PFSK-1 (cell line): ENCODE measurements around the gene KCNQ1.

Source experiments
- POLR2AphosphoS5 ChIP-seq: IDR thresholded peaks from 2 replicates; pipeline ENCODE4 v1.6.1; 2012; ENCODE audit warnings: low read depth, mild to moderate bottlenecking, control low read depth, low read length, moderate library complexity
- TAF1 ChIP-seq: IDR thresholded peaks from 2 replicates; pipeline ENCODE4 v1.6.1; 2012; ENCODE audit warnings: low read length, control low read depth, borderline replicate concordance; ENCODE audit not compliant: insufficient read depth
- TF ChIP-seq, protein P1 (sequence below), 2 experiments: IDR thresholded peaks; 2 replicates each; pipeline versions ENCODE4 v1.6.1 to v1.8.0; 2011 to 2012; ENCODE audit warnings: low read depth in 2 of 2, low read length in 2 of 2, control low read depth in 1 of 2, inconsistent platforms in 1 of 2, mild to moderate bottlenecking in 1 of 2, moderate library complexity in 1 of 2; ENCODE audit not compliant: insufficient read depth in 1 of 2

DNA sequence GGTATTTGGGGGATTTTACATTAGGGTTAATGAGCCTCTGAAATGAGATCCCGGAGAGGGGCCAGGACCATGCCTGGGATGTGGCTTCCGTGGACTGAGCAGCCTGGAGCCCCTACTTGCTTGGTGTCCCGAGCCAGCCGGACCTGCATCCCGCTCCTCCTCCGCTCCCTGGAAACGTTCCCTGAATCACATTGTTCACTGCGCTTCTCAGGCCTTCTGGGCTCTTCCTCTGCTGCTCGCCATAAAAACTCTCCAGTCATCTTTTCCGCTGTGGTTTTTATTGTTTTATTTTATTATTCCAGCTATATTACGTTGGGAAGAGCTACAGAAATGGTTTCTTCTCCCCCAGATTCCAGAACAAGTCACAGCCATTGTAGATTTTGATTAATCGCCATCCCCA is 268.3 kb downstream of the KCNQ1 start:
- TF ChIP-seq POLR2AphosphoS5 = no peak
- TF ChIP-seq TAF1 = no peak
- TF ChIP-seq, protein P1, sequence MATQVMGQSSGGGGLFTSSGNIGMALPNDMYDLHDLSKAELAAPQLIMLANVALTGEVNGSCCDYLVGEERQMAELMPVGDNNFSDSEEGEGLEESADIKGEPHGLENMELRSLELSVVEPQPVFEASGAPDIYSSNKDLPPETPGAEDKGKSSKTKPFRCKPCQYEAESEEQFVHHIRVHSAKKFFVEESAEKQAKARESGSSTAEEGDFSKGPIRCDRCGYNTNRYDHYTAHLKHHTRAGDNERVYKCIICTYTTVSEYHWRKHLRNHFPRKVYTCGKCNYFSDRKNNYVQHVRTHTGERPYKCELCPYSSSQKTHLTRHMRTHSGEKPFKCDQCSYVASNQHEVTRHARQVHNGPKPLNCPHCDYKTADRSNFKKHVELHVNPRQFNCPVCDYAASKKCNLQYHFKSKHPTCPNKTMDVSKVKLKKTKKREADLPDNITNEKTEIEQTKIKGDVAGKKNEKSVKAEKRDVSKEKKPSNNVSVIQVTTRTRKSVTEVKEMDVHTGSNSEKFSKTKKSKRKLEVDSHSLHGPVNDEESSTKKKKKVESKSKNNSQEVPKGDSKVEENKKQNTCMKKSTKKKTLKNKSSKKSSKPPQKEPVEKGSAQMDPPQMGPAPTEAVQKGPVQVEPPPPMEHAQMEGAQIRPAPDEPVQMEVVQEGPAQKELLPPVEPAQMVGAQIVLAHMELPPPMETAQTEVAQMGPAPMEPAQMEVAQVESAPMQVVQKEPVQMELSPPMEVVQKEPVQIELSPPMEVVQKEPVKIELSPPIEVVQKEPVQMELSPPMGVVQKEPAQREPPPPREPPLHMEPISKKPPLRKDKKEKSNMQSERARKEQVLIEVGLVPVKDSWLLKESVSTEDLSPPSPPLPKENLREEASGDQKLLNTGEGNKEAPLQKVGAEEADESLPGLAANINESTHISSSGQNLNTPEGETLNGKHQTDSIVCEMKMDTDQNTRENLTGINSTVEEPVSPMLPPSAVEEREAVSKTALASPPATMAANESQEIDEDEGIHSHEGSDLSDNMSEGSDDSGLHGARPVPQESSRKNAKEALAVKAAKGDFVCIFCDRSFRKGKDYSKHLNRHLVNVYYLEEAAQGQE (IDR thresholded peaks at IDR 0.05; ENCODE audit: insufficient read depth in 1 of 2, low read depth in 2 of 2, low read length in 2 of 2) = no peak
